SJCRH30 (cell line): ENCODE data around the gene DNAJB7. TPM values are rescaled to one million over a fixed set of nuclear protein-coding genes. Genes with fewer than 3 reads are reported as not detected.

Source experiments
- DNase-seq, 2 experiments: peaks; one replicate each; pipeline ENCODE4 v3.0.0-alpha.2; 2015 to 2020
- H3K27ac ChIP-seq: fragments of 250-450 bp; sonication (Bioruptor Pico); 2 replicates; pipeline ENCODE4 v1.5.1; 2020; ENCODE audit warnings: mild to moderate bottlenecking, moderate library complexity
- H3K27me3 ChIP-seq: fragments of 250-450 bp; sonication (Bioruptor Pico); 2 replicates; pipeline ENCODE4 v1.5.1; 2020; ENCODE audit warnings: mild to moderate bottlenecking, moderate library complexity
- H3K36me3 ChIP-seq: fragments of 250-450 bp; sonication (Bioruptor Pico); 2 replicates; pipeline ENCODE4 v1.5.1; 2020; ENCODE audit warnings: mild to moderate bottlenecking, moderate library complexity
- H3K4me1 ChIP-seq: fragments of 250-450 bp; sonication (Bioruptor Pico); 2 replicates; pipeline ENCODE4 v1.5.1; 2020; ENCODE audit warnings: mild to moderate bottlenecking, moderate library complexity
- H3K4me3 ChIP-seq: fragments of 250-450 bp; sonication (Bioruptor Pico); 2 replicates; pipeline ENCODE4 v1.5.1; 2020; ENCODE audit warnings: mild to moderate bottlenecking, moderate library complexity
- H3K9me3 ChIP-seq: fragments of 250-450 bp; sonication (Bioruptor Pico); replicated peaks from 2 replicates; pipeline ENCODE4 v1.5.1; 2020; ENCODE audit warnings: mild to moderate bottlenecking, moderate library complexity
- total RNA-seq: library from RNA; depleted of rRNA; stranded (reverse); fragments of >200 nt; shearing (Covaris generic); gene quantifications from 2 replicates; pipeline ENCODE4 v1.2.3, GENCODE V29; 2014; rRNA removed

The DNAJB7 gene
- total RNA-seq, 1 experiment from 2014 or later = not detected

- Histone ChIP-seq H3K9me3 (no peaks in the 10 kb centered on the region), H3K27me3 (no peaks in the 10 kb centered on the region), H3K36me3 (peaks cover 9% of the 10 kb centered on the region), H3K27ac (peak within 1 kb of the TSS; percentile 73), H3K4me3 (peak within 1 kb of the TSS; percentile 99), H3K4me1 (peaks cover 8% of the 10 kb centered on the region)
- peak; percentile 81 to 89 for DNase-seq
Measured at GRCh38 chr22:40818747-40819598, 42.9 kb downstream of the DNAJB7 start, which contains the start of gene SLC25A17. Gene SLC25A17, minus strand, starts transcription at chr22:40819346. Its CDS starts 98 bp downstream, at chr22:40819248.

GRCh38 chr22:40818192-40818746, 43.6 kb downstream of the DNAJB7 start:
- Histone ChIP-seq H3K36me3 (peaks cover 5% of the 10 kb centered on the region), H3K27me3 (no peaks in the 10 kb centered on the region), H3K4me1 (peaks cover 8% of the 10 kb centered on the region), H3K27ac (no peak overlapping the region), H3K4me3 (peak overlapping the region; percentile 99), H3K9me3 (no peaks in the 10 kb centered on the region)
- no peak for DNase-seq

- Histone ChIP-seq H3K4me3 (no peak overlapping the region; the same call in 1 of the 2 replicates), H3K27me3 (no peaks in the 10 kb centered on the region), H3K36me3 (peaks cover 5% of the 10 kb centered on the region; the same call in 1 of the 2 replicates), H3K27ac (no peak overlapping the region), H3K4me1 (peaks cover 8% of the 10 kb centered on the region), H3K9me3 (no peaks in the 10 kb centered on the region)
- DNase-seq = no peak
Measured at GRCh38 chr22:40817737-40818136, 44.2 kb downstream of the DNAJB7 start.

GRCh38 chr22:40813912-40814315, 48.0 kb downstream of the DNAJB7 start:
- DNase-seq = no peak
- no peaks in the 10 kb centered on the region for H3K9me3 ChIP-seq
- no peak overlapping the region for H3K27ac ChIP-seq
- H3K36me3 ChIP-seq = no peaks in the 10 kb centered on the region; the same call in 1 of the 2 replicates
- H3K4me3 ChIP-seq = no peak overlapping the region
- no peaks in the 10 kb centered on the region for H3K27me3 ChIP-seq
- H3K4me1 ChIP-seq = peaks cover 4% of the 10 kb centered on the region; the same call in 1 of the 2 replicates

Other genes starting within 250 kb of the DNAJB7 start
- 12.3 and 16.0 TPM in 2 replicates for gene MRTFA, start 225.4 kb downstream of the DNAJB7 start, total RNA-seq
- gene MCHR1, start 182.6 kb downstream of the DNAJB7 start, total RNA-seq = 11.2 and 12.0 TPM in 2 replicates
- gene SLC25A17, start 42.8 kb downstream of the DNAJB7 start, total RNA-seq = 37.0 and 37.9 TPM in 2 replicates
- 245 and 285 TPM in 2 replicates for gene ST13, start 5.5 kb downstream of the DNAJB7 start, total RNA-seq
- 17.3 and 18.2 TPM in 2 replicates for gene XPNPEP3, start 5.0 kb downstream of the DNAJB7 start, total RNA-seq
- 76.8 and 83.4 TPM in 2 replicates for gene RBX1, start 89.3 kb upstream of the DNAJB7 start, total RNA-seq
- 27.5 and 29.7 TPM in 2 replicates for gene EP300, start 230.5 kb upstream of the DNAJB7 start, total RNA-seq